HepG2 (cell line): ENCODE results near the gene MYO7B. TPM values are rescaled to one million over a fixed set of nuclear protein-coding genes. Genes with fewer than 3 reads are reported as not detected.
A peak's percentile ranks its signal among the peaks of the same experiment; 100 is the strongest.

Experiments used
- PRDM10 ChIP-seq: sonication (generic); formaldehyde crosslinking; IDR thresholded peaks from 2 replicates; pipeline ENCODE4 v1.4.0; 2020; ENCODE audit warnings: low read depth, missing genetic modification reagents
- THAP9 ChIP-seq: sonication (generic); formaldehyde crosslinking; IDR thresholded peaks from 2 replicates; pipeline ENCODE4; 2020; ENCODE audit warnings: missing genetic modification reagents, mild to moderate bottlenecking, borderline replicate concordance
- ZNF121 ChIP-seq: sonication (generic); formaldehyde crosslinking; IDR thresholded peaks from 2 replicates; pipeline ENCODE4 v1.5.0; 2020; ENCODE audit warnings: mild to moderate bottlenecking, missing genetic modification reagents
- ZNF292 ChIP-seq: sonication (generic); formaldehyde crosslinking; IDR thresholded peaks from 2 replicates; pipeline ENCODE4 v1.8.1; 2022; ENCODE audit warnings: mild to moderate bottlenecking, low read depth, missing genetic modification reagents, borderline replicate concordance
- ZNF30 ChIP-seq: sonication (generic); formaldehyde crosslinking; IDR thresholded peaks from 2 replicates; pipeline ENCODE4 v1.5.0; 2020; ENCODE audit warnings: mild to moderate bottlenecking, missing genetic modification reagents
- ZNF616 ChIP-seq: sonication (generic); formaldehyde crosslinking; IDR thresholded peaks from 2 replicates; pipeline ENCODE4 v1.5.0; 2020; ENCODE audit warnings: low read depth, mild to moderate bottlenecking, missing genetic modification reagents
- polyA plus RNA-seq, 8 experiments: library from polyadenylated mRNA; depleted of rRNA in 3 of 8; stranded (reverse) in 7 of 8; unstranded in 1 of 8; fragments of >200 nt; fragmentation: Illumina TruSeq in 4 of 8; extraction: Trizol in 4 of 8; gene quantifications; 2 replicates each; pipeline versions ENCODE4 v1.2.1 to v1.2.3, GENCODE V29; 2011 to 2016; ENCODE audit warnings: low read depth in 4 of 8, missing spikeins in 1 of 8, mixed read lengths in 1 of 8; ENCODE audit not compliant: insufficient read depth in 1 of 8
- total RNA-seq, 5 experiments: library from RNA; depleted of rRNA; stranded (reverse); fragments of >200 nt; fragmentation: Illumina TruSeq; extraction: Trizol; gene quantifications; 2 replicates each; pipeline ENCODE4 v1.2.3, GENCODE V29; 2016; ENCODE audit warnings: low read depth in 1 of 5
- TF ChIP-seq, protein P1 (sequence below): sonication (generic); formaldehyde crosslinking; IDR thresholded peaks from one replicate; pipeline ENCODE4 v1.5.1; 2020; ENCODE audit warnings: mild to moderate bottlenecking, missing genetic modification reagents; ENCODE audit errors: not compliant biosample characterization
- TF ChIP-seq, protein P2 (sequence below): IDR thresholded peaks from 2 replicates; pipeline ENCODE4 v1.6.1; 2016; ENCODE audit warnings: missing genetic modification reagents, missing compliant biosample characterization
- TF ChIP-seq, protein P3 (sequence below): sonication (generic); formaldehyde crosslinking; IDR thresholded peaks from 2 replicates; pipeline ENCODE4 v1.8.0; 2023; ENCODE audit warnings: mild to moderate bottlenecking, missing genetic modification reagents

MYO7B gene
- total and polyA plus RNA-seq, 2 of the 13 experiments (the other 11 are each of a cell fraction or from before 2014, with no cell fraction given): not detected

- TF ChIP-seq, protein P1, sequence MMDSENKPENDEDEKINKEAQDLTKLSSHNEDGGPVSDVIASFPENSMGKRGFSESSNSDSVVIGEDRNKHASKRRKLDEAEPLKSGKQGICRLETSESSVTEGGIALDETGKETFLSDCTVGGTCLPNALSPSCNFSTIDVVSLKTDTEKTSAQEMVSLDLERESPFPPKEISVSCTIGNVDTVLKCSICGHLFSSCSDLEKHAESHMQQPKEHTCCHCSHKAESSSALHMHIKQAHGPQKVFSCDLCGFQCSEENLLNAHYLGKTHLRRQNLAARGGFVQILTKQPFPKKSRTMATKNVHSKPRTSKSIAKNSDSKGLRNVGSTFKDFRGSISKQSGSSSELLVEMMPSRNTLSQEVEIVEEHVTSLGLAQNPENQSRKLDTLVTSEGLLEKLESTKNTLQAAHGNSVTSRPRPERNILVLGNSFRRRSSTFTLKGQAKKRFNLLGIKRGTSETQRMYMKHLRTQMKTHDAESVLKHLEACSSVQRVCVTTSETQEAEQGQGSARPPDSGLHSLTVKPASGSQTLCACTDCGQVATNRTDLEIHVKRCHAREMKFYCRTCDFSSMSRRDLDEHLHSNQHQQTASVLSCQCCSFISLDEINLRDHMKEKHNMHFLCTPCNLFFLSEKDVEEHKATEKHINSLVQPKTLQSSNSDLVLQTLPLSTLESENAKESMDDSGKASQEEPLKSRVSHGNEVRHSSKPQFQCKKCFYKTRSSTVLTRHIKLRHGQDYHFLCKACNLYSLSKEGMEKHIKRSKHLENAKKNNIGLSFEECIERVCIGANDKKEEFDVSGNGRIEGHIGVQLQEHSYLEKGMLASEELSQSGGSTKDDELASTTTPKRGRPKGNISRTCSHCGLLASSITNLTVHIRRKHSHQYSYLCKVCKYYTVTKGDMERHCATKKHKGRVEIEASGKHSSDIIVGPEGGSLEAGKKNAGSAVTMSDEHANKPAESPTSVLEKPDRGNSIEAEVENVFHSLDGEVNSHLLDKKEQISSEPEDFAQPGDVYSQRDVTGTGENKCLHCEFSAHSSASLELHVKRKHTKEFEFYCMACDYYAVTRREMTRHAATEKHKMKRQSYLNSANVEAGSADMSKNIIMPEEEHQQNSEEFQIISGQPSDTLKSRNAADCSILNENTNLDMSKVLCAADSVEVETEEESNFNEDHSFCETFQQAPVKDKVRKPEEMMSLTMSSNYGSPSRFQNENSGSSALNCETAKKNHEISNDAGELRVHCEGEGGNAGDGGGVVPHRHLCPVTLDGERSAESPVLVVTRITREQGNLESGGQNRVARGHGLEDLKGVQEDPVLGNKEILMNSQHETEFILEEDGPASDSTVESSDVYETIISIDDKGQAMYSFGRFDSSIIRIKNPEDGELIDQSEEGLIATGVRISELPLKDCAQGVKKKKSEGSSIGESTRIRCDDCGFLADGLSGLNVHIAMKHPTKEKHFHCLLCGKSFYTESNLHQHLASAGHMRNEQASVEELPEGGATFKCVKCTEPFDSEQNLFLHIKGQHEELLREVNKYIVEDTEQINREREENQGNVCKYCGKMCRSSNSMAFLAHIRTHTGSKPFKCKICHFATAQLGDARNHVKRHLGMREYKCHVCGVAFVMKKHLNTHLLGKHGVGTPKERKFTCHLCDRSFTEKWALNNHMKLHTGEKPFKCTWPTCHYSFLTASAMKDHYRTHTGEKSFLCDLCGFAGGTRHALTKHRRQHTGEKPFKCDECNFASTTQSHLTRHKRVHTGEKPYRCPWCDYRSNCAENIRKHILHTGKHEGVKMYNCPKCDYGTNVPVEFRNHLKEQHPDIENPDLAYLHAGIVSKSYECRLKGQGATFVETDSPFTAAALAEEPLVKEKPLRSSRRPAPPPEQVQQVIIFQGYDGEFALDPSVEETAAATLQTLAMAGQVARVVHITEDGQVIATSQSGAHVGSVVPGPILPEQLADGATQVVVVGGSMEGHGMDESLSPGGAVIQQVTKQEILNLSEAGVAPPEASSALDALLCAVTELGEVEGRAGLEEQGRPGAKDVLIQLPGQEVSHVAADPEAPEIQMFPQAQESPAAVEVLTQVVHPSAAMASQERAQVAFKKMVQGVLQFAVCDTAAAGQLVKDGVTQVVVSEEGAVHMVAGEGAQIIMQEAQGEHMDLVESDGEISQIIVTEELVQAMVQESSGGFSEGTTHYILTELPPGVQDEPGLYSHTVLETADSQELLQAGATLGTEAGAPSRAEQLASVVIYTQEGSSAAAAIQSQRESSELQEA: peak; percentile 32
- TF ChIP-seq ZNF121 (CRISPR knock-in tag) (peak; percentile 9; the same call in 1 of the 2 replicates), ZNF292 (CRISPR knock-in tag) (peak; percentile 82), PRDM10 (peak; percentile 75), ZNF616 (CRISPR knock-in tag) (peak; percentile 68), THAP9 (CRISPR knock-in tag) (peak; percentile 99), ZNF30 (CRISPR knock-in tag) (0 out of 2 replicates have a peak, but pooled peaks have one; percentile 12)
- TF ChIP-seq, protein P2, sequence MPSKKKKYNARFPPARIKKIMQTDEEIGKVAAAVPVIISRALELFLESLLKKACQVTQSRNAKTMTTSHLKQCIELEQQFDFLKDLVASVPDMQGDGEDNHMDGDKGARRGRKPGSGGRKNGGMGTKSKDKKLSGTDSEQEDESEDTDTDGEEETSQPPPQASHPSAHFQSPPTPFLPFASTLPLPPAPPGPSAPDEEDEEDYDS (CRISPR knock-in tag): peak; percentile 64
- TF ChIP-seq, protein P3, sequence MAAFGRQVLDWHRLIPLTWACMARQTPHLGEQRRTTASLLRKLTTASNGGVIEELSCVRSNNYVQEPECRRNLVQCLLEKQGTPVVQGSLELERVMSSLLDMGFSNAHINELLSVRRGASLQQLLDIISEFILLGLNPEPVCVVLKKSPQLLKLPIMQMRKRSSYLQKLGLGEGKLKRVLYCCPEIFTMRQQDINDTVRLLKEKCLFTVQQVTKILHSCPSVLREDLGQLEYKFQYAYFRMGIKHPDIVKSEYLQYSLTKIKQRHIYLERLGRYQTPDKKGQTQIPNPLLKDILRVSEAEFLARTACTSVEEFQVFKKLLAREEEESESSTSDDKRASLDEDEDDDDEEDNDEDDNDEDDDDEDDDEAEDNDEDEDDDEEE (CRISPR knock-in tag): peak; percentile 96; the same call in 1 of the 2 replicates
Measured at GRCh38 chr2:127526132-127527000, 9.1 kb upstream of the MYO7B start, which contains the start of gene IWS1 (continued).
